Upper lobe of left lung (tissue), 6 donors: Measurements from ENCODE around the gene PTPRO. TPM values are rescaled to one million over a fixed set of nuclear protein-coding genes. Genes with fewer than 3 reads are reported as not detected.
A peak's percentile ranks its signal among the peaks of the same experiment; 100 is the strongest.

Experiments
- ATAC-seq, 2 donors: fragments of 200-7000 bp; cut with Tn5 transposase; one replicate each; pipeline ENCODE4 v1.9.1; 2022; ENCODE audit warnings: mild to moderate bottlenecking in 2 of 2, moderate library complexity in 2 of 2; ENCODE audit not compliant: low FRiP score in 2 of 2
- DNase-seq, 2 donors: peaks; one replicate each; pipeline ENCODE4 v3.0.0-alpha.2; 2019 to 2020
- H3K27ac ChIP-seq, 4 donors: fragments of 200-600 bp; sonication (generic); one replicate each; pipeline ENCODE4 v1.5.1; 2016 to 2019
- H3K27me3 ChIP-seq, 4 donors: fragments of 200-600 bp; sonication (generic); one replicate each; pipeline ENCODE4 v1.5.1; 2017 to 2019
- H3K36me3 ChIP-seq, 4 donors: fragments of 200-600 bp; sonication (generic); one replicate each; pipeline ENCODE4 v1.5.1; 2016 to 2019
- H3K4me1 ChIP-seq, 4 donors: fragments of 200-600 bp; sonication (generic); one replicate each; pipeline ENCODE4 v1.5.1; 2018 to 2019
- H3K4me3 ChIP-seq, 4 donors: fragments of 200-600 bp; sonication (generic); one replicate each; pipeline ENCODE4 v1.5.1; 2017 to 2019; ENCODE audit warnings: mild to moderate bottlenecking in 2 of 4, moderate library complexity in 1 of 4
- H3K9me3 ChIP-seq, 4 donors: fragments of 200-600 bp; sonication (generic); one replicate each; pipeline ENCODE4 v1.5.1; 2018 to 2019
- EP300 ChIP-seq, 4 donors: sonication (generic); formaldehyde crosslinking; IDR thresholded peaks; one replicate each; pipeline ENCODE4 v1.5.1; 2017; ENCODE audit warnings: antibody characterized with exemption in 4 of 4, control low read depth in 2 of 4
- POLR2A ChIP-seq, 4 donors: fragments of 450-650 bp; IDR thresholded peaks; one replicate each; pipeline ENCODE4 v1.5.1; 2016 to 2017; ENCODE audit warnings: antibody characterized with exemption in 4 of 4, mild to moderate bottlenecking in 2 of 4
- POLR2AphosphoS5 ChIP-seq, 2 donors: sonication (generic); formaldehyde crosslinking; IDR thresholded peaks; one replicate each; pipeline ENCODE4 v1.5.1; 2017; ENCODE audit warnings: antibody characterized with exemption in 2 of 2
- WGBS, 2 donors: methylation state at CpG; one replicate each; pipeline ENCODE4 v1.1.5; 2017 to 2018; 5-methylcytosine and 5-hydroxymethylcytosine counted together
- total RNA-seq, 6 donors: library from RNA; depleted of rRNA in 4 of 6; stranded (reverse); fragments of >200 nt in 4 of 6; gene quantifications; one replicate each; pipeline versions ENCODE4 v1.1.0 to v1.2.1, GENCODE V29; 2016 to 2021
- TF ChIP-seq, protein P1 (sequence below), 6 experiments: fragments of 450-650 bp in 4 of 6; fragments of 200-600 bp in 2 of 6; sonication (generic) in 2 of 6; IDR thresholded peaks; one replicate each; pipeline ENCODE4 v1.5.1; 2016 to 2019; ENCODE audit warnings: antibody characterized with exemption in 6 of 6
- donor health status: DM: no; HTN: no; CAD: no; lungs with moderate emphysema.
- donor health status: DM: no; HTN: yes; CAD: no; lungs with severe emphysema.

Gene PTPRO
- total RNA-seq, 6 donors from 2014 or later: 3.6 to 19.0 (median 8.4) TPM

DNA sequence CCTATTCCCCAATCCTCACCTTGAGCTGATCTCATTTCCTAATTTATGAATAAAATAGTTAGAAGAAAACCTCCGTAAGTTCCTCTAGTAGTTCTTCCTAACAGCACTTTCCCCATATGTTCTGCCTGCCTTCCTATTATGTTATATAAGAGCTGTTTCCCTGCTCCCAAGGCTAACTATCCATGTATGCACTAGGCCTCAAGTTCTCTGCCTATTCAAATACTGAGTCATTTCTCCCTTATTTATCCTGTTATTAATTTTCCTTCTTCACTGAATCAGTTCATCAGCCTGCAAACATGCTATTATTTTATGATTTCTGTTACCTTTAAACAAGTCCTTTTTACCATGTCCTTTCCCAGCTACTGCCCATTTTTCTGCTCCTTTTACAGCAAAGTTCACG is 302.8 kb downstream of the PTPRO start:
- WGBS, 2 donors: 92 to 98% methylated on average over 2 of the region's 2 CpGs
- Histone ChIP-seq H3K4me3 (no peak overlapping the region), H3K36me3 (peaks cover 0 to 3% (median 0%) of the 10 kb centered on the region in 4 donors), H3K4me1 (peaks cover 6 to 23% (median 19%) of the 10 kb centered on the region in 4 donors), H3K9me3 (no peaks in the 10 kb centered on the region), H3K27me3 (no peaks in the 10 kb centered on the region), H3K27ac (no peak overlapping the region)
- TF ChIP-seq EP300 (IDR thresholded peaks at IDR 0.05) (no peak), POLR2AphosphoS5 (IDR thresholded peaks at IDR 0.05) (no peak), POLR2A (IDR thresholded peaks at IDR 0.05) (no peak)
- TF ChIP-seq, protein P1, sequence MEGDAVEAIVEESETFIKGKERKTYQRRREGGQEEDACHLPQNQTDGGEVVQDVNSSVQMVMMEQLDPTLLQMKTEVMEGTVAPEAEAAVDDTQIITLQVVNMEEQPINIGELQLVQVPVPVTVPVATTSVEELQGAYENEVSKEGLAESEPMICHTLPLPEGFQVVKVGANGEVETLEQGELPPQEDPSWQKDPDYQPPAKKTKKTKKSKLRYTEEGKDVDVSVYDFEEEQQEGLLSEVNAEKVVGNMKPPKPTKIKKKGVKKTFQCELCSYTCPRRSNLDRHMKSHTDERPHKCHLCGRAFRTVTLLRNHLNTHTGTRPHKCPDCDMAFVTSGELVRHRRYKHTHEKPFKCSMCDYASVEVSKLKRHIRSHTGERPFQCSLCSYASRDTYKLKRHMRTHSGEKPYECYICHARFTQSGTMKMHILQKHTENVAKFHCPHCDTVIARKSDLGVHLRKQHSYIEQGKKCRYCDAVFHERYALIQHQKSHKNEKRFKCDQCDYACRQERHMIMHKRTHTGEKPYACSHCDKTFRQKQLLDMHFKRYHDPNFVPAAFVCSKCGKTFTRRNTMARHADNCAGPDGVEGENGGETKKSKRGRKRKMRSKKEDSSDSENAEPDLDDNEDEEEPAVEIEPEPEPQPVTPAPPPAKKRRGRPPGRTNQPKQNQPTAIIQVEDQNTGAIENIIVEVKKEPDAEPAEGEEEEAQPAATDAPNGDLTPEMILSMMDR (IDR thresholded peaks at IDR 0.05): no peak
- DNase-seq (no peak), ATAC-seq (no peak)

DNA sequence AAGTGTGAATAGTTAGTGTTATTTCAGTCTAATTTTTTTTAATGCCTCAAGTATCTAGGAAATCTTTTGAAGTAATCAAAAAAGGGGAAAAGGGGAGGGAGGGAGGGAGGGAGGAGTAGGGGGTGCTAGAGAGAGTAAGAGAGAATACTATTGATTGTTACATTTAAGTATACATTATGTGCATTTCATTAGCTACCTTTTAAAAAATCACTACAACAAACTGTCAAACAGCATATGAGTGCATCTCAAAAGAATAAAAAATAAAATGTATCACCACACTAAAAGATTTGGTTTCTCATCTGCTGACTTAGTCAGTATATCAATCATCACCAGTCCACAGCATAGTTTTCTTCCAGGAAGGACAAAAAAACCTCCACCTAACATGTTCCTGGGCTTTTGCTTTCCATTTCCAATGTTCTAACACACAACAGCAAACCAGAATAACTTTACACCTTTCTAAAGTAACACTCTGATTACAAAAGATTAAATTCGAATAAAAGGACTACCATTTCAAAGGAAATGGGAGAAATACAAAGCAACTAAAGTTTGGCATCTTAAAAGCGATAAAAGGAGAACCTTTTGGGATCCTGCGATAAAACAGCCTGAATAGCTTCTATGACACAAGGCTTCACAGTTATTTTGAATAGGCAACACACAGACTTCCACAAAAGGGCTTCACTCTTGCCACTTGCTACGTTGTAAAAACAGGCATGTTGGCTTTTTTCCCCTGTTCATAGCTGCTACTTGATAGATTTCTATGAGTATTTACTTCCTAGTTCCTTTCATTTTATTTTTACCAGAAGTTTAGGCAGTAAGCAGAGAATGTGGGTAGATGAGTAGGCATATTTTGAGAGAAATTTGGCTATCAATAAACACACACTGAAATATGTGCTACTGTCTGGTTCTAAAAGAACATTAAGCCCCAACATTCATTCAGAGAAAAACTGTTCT is 306.0 kb downstream of the PTPRO start:
- TF ChIP-seq EP300 (IDR thresholded peaks at IDR 0.05) (no peak), POLR2AphosphoS5 (IDR thresholded peaks at IDR 0.05) (no peak), POLR2A (IDR thresholded peaks at IDR 0.05) (no peak)
- TF ChIP-seq, protein P1 (IDR thresholded peaks at IDR 0.05): no peak
- H3K4me3 ChIP-seq: no peak overlapping the region
- WGBS, 2 donors: 33 to 38% methylated on average over 4 of the region's 4 CpGs
- peak overlapping the region; percentile 29 to 84 (median 66) for H3K27ac ChIP-seq
- no peaks in the 10 kb centered on the region for H3K9me3 ChIP-seq
- H3K4me1 ChIP-seq: peaks cover 6 to 23% (median 21%) of the 10 kb centered on the region in 4 donors
- H3K27me3 ChIP-seq: no peaks in the 10 kb centered on the region
- peaks cover 0 to 4% (median 2%) of the 10 kb centered on the region in 4 donors for H3K36me3 ChIP-seq
- DNase-seq: no peak
- peak in 1 of 2 donors; percentile 66 for ATAC-seq

DNA sequence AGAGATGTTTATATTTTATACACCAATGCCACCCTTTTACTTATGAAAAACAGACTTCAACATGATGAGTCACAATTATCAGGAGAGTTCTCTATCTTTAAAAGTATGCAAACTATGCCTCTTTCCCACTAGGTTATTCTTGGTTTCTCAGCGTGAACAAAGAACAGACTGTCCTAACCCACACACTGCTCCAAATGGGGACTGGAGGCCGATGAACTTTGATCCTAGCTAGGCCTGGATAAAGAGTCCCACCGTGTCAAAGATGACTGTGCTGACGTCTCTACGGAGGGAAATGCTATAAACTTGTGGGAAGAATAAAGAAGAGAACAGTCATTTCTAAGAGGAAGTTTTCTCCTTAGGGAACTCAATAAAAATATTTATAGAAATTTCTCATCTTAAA is 306.8 kb downstream of the PTPRO start:
- Histone ChIP-seq H3K27me3 (no peaks in the 10 kb centered on the region), H3K9me3 (no peaks in the 10 kb centered on the region), H3K27ac (peak overlapping the region; percentile 29 to 84 (median 66)), H3K4me1 (peaks cover 6 to 23% (median 21%) of the 10 kb centered on the region in 4 donors), H3K4me3 (no peak overlapping the region), H3K36me3 (peaks cover 0 to 4% (median 0%) of the 10 kb centered on the region in 4 donors)
- TF ChIP-seq POLR2AphosphoS5 (IDR thresholded peaks at IDR 0.05): peak; percentile 64 to 69
- peak; percentile 21 to 93 (median 58) for TF ChIP-seq EP300 (IDR thresholded peaks at IDR 0.05)
- TF ChIP-seq, protein P1 (IDR thresholded peaks at IDR 0.05): no peak
- ATAC-seq (peak; percentile 86 to 97), DNase-seq (peak in 1 of 2 donors; percentile 38)
- 38 to 51% methylated on average over 5 of the region's 5 CpGs for WGBS, 2 donors

DNA sequence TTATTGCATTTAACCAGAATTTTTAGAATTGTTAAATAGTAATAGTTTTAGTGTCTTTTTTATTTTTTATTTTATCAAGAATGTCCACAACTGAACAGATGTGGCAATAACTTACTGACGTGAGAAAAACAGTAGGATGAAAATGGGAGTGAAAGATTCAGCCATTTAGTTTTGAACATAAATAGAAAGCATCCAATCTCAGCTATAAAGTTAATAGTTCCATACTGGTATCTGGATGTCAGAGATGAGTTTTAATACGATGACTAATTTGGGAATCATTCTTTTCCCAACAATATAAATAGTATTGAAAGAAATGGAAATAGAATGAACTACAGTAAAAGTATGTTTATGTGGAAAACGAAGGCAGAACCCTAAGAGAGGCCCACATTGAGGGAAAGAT is 307.5 kb downstream of the PTPRO start:
- peak overlapping the region; percentile 29 to 84 (median 66) for H3K27ac ChIP-seq
- DNase-seq: no peak
- H3K4me3 ChIP-seq: no peak overlapping the region
- H3K4me1 ChIP-seq: peaks cover 6 to 23% (median 21%) of the 10 kb centered on the region in 4 donors
- H3K27me3 ChIP-seq: no peaks in the 10 kb centered on the region
- H3K9me3 ChIP-seq: no peaks in the 10 kb centered on the region
- 81 to 83% methylated on average over 3 of the region's 3 CpGs for WGBS, 2 donors
- no peak for ATAC-seq
- peaks cover 0 to 4% (median 0%) of the 10 kb centered on the region in 4 donors for H3K36me3 ChIP-seq
- TF ChIP-seq POLR2A (IDR thresholded peaks at IDR 0.05) (no peak), POLR2AphosphoS5 (IDR thresholded peaks at IDR 0.05) (no peak), EP300 (IDR thresholded peaks at IDR 0.05) (no peak)
- TF ChIP-seq, protein P1 (IDR thresholded peaks at IDR 0.05): no peak
